ENCODE data around the gene PIGA. TPM values are rescaled to one million over a fixed set of nuclear protein-coding genes. Genes with fewer than 3 reads are reported as not detected.
"Not testable (repeated sequence)": the region's sequence is repeated elsewhere in the genome, so short reads cannot be mapped to it uniquely, and the experiment has no call there.

Gene PIGA
- polyA plus RNA-seq, 3 donors, result 6.3 to 36.1 (median 6.4) TPM

DNA sequence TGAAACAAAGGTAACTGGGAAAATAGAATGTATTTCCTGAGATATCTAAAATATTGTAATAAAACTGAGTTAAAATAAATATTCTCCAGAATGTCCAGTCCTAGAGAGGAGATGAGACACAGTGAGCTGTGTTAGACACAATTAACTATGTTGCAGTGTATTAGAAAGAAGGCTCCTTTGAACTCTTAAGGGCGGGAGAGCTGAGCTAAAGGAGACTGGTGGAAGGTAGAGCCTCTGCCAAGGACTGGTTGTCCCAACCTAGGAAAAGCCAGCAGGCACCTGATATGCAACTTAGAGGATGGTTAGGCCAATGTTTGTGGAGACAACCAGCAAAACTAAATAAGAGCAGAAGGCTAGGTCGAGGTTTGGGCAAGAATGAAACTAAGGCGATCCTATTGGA lies 24.2 kb downstream of the PIGA start:
- WGBS (ENCODE audit: insufficient coverage), result 100% methylated on average over 2 of the region's 3 CpGs
- intact Hi-C loops (cut with micrococcal nuclease), result no loop called here
- no peaks in the 10 kb centered on the region for H3K36me3 Mint-ChIP-seq
- no peak overlapping the region for H3K4me2 ChIP-seq (replicated peaks; ENCODE audit: extremely low read depth, low read length, poor library complexity, severe bottlenecking)
- no peaks in the 10 kb centered on the region for H3K4me1 Mint-ChIP-seq
- DNase-seq, result no peak
- peaks cover 0 to 4% of the 10 kb centered on the region in 2 donors for H3K27me3 ChIP-seq (ENCODE audit: control insufficient read depth in 2 of 2, insufficient read depth in 2 of 2, low read length in 2 of 2)
- peaks cover 0 to 4% (median 0%) of the 10 kb centered on the region in 7 donors for H3K9me3 Mint-ChIP-seq
- no peak overlapping the region for H3K27ac ChIP-seq (ENCODE audit: low read depth in 1 of 2, low read length in 2 of 2)
- H3K9me3 ChIP-seq (replicated peaks in 1 of 2; ENCODE audit: control insufficient read depth in 1 of 2, insufficient read depth in 1 of 2, low read length in 2 of 2), result no peaks in the 10 kb centered on the region
- peaks cover 0 to 22% (median 3%) of the 10 kb centered on the region in 3 donors for H3K27me3 Mint-ChIP-seq (ENCODE audit: low read depth in 3 of 3)
- no peak overlapping the region for H2AFZ ChIP-seq (ENCODE audit: insufficient read depth, low read depth, low read length, poor library complexity, severe bottlenecking)
- no peaks in the 10 kb centered on the region for H3K4me1 ChIP-seq (ENCODE audit: control insufficient read depth in 1 of 2, insufficient read depth in 2 of 2, low read length in 2 of 2)
- H4K20me1 ChIP-seq (ENCODE audit: insufficient read depth, low read length), result no peaks in the 10 kb centered on the region
- no peaks in the 10 kb centered on the region for H3K36me3 ChIP-seq (replicated peaks in 1 of 2; ENCODE audit: control insufficient read depth in 1 of 2, insufficient read depth in 2 of 2, low read length in 2 of 2)
- no peak overlapping the region for H3K27ac Mint-ChIP-seq
- no peak overlapping the region for H3K4me3 ChIP-seq (replicated peaks in 1 of 3; ENCODE audit: low read depth in 2 of 3, low read length in 3 of 3)
- H3K4me3 Mint-ChIP-seq, result no peak overlapping the region
- no peak overlapping the region for H3K9ac ChIP-seq (ENCODE audit: insufficient read depth, low read length, poor library complexity, severe bottlenecking)
- TF ChIP-seq, protein P1, sequence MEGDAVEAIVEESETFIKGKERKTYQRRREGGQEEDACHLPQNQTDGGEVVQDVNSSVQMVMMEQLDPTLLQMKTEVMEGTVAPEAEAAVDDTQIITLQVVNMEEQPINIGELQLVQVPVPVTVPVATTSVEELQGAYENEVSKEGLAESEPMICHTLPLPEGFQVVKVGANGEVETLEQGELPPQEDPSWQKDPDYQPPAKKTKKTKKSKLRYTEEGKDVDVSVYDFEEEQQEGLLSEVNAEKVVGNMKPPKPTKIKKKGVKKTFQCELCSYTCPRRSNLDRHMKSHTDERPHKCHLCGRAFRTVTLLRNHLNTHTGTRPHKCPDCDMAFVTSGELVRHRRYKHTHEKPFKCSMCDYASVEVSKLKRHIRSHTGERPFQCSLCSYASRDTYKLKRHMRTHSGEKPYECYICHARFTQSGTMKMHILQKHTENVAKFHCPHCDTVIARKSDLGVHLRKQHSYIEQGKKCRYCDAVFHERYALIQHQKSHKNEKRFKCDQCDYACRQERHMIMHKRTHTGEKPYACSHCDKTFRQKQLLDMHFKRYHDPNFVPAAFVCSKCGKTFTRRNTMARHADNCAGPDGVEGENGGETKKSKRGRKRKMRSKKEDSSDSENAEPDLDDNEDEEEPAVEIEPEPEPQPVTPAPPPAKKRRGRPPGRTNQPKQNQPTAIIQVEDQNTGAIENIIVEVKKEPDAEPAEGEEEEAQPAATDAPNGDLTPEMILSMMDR (IDR thresholded peaks at IDR 0.05), result no peak
- H3K79me2 ChIP-seq (ENCODE audit: insufficient read depth, low read length), result no peaks in the 10 kb centered on the region

DNA sequence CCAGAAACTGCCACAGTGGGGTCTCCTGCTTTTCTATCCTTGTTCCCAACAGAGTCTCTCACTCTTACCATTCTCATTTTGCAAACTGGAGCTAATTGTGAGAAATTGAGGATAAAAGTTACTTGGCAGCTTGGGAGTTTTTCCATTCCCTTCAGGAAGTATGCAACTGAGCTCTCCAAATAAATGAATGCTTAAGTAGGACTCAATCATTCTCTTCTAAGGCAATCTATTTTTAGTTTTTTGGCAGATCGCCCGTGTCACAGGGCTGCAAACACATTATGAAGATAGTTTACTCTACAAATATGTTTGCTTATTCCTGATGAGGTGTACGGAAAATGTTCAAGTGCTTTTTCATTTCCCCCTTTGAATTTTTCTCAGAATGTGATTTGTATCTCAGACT lies 25.2 kb downstream of the PIGA start:
- H3K4me3 Mint-ChIP-seq, result no peak overlapping the region
- Histone ChIP-seq H3K4me2 (replicated peaks; ENCODE audit: extremely low read depth, low read length, poor library complexity, severe bottlenecking) (no peak overlapping the region), H3K4me3 (replicated peaks in 1 of 3; ENCODE audit: low read depth in 2 of 3, low read length in 3 of 3) (no peak overlapping the region), H3K36me3 (replicated peaks in 1 of 2; ENCODE audit: control insufficient read depth in 1 of 2, insufficient read depth in 2 of 2, low read length in 2 of 2) (no peaks in the 10 kb centered on the region), H3K79me2 (ENCODE audit: insufficient read depth, low read length) (no peaks in the 10 kb centered on the region), H4K20me1 (ENCODE audit: insufficient read depth, low read length) (no peaks in the 10 kb centered on the region), H2AFZ (ENCODE audit: insufficient read depth, low read depth, low read length, poor library complexity, severe bottlenecking) (no peak overlapping the region), H3K27me3 (ENCODE audit: control insufficient read depth in 2 of 2, insufficient read depth in 2 of 2, low read length in 2 of 2) (peaks cover 0 to 4% of the 10 kb centered on the region in 2 donors), H3K9ac (ENCODE audit: insufficient read depth, low read length, poor library complexity, severe bottlenecking) (no peak overlapping the region), H3K4me1 (ENCODE audit: control insufficient read depth in 1 of 2, insufficient read depth in 2 of 2, low read length in 2 of 2) (no peaks in the 10 kb centered on the region), H3K9me3 (replicated peaks in 1 of 2; ENCODE audit: control insufficient read depth in 1 of 2, insufficient read depth in 1 of 2, low read length in 2 of 2) (no peaks in the 10 kb centered on the region), H3K27ac (ENCODE audit: low read depth in 1 of 2, low read length in 2 of 2) (no peak overlapping the region)
- no peak for DNase-seq
- peaks cover 0 to 4% (median 0%) of the 10 kb centered on the region in 7 donors for H3K9me3 Mint-ChIP-seq
- peaks cover 0 to 22% (median 3%) of the 10 kb centered on the region in 3 donors for H3K27me3 Mint-ChIP-seq (ENCODE audit: low read depth in 3 of 3)
- H3K27ac Mint-ChIP-seq, result no peak overlapping the region
- no peaks in the 10 kb centered on the region for H3K36me3 Mint-ChIP-seq
- intact Hi-C loops (cut with micrococcal nuclease), result no loop called here
- no peaks in the 10 kb centered on the region for H3K4me1 Mint-ChIP-seq
- WGBS (ENCODE audit: insufficient coverage), result no CpG with 5 or more reads among the region's 3 CpGs
- TF ChIP-seq, protein P1 (IDR thresholded peaks at IDR 0.05), result no peak

DNA sequence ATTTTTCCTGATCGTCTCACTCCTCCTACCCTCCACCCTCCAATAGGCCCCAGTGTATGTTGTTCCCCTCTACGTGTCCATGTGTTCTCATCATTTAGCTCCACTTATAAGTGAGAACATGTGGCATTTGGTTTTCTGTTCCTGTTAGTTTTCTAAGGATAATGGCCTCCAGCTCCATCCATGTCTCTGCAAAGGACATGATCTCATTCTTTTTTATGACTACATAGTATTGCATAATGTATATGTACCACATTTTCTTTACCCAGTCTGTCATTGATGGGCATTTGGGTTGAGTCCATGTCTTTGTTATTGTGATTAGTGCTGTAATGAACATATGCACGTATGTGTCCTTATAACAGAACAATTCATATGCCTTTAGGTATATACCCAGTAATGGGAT lies 29.4 kb downstream of the PIGA start:
- H3K9me3 Mint-ChIP-seq; H4K20me1 ChIP-seq (ENCODE audit: insufficient read depth, low read length); H3K79me2 ChIP-seq (ENCODE audit: insufficient read depth, low read length); H3K36me3 ChIP-seq (replicated peaks in 1 of 2; ENCODE audit: control insufficient read depth in 1 of 2, insufficient read depth in 2 of 2, low read length in 2 of 2); H3K27ac ChIP-seq (ENCODE audit: low read depth in 1 of 2, low read length in 2 of 2); H3K4me3 Mint-ChIP-seq; H3K9ac ChIP-seq (ENCODE audit: insufficient read depth, low read length, poor library complexity, severe bottlenecking); intact Hi-C loops (cut with micrococcal nuclease); H3K4me3 ChIP-seq (replicated peaks in 1 of 3; ENCODE audit: low read depth in 2 of 3, low read length in 3 of 3); H3K4me2 ChIP-seq (replicated peaks; ENCODE audit: extremely low read depth, low read length, poor library complexity, severe bottlenecking); H3K36me3 Mint-ChIP-seq; H2AFZ ChIP-seq (ENCODE audit: insufficient read depth, low read depth, low read length, poor library complexity, severe bottlenecking); H3K4me1 Mint-ChIP-seq; H3K9me3 ChIP-seq (replicated peaks in 1 of 2; ENCODE audit: control insufficient read depth in 1 of 2, insufficient read depth in 1 of 2, low read length in 2 of 2); H3K27me3 ChIP-seq (ENCODE audit: control insufficient read depth in 2 of 2, insufficient read depth in 2 of 2, low read length in 2 of 2); DNase-seq: not testable (repeated sequence)
- peaks cover 0 to 14% (median 0%) of the 10 kb centered on the region in 3 donors for H3K27me3 Mint-ChIP-seq (ENCODE audit: low read depth in 3 of 3)
- WGBS (ENCODE audit: insufficient coverage), result no CpG with 5 or more reads among the region's 3 CpGs
- H3K4me1 ChIP-seq (ENCODE audit: control insufficient read depth in 1 of 2, insufficient read depth in 2 of 2, low read length in 2 of 2), result peaks cover 10 to 12% of the 10 kb centered on the region in 2 donors
- H3K27ac Mint-ChIP-seq, result peak overlapping the region in 1 of 7 donors; percentile 40

Measured in CD14-positive monocyte (primary cell).